ENCODE measurements around the gene CDH23. TPM values are rescaled to one million over a fixed set of nuclear protein-coding genes. Genes with fewer than 3 reads are reported as not detected.

The CDH23 gene
- total and polyA plus RNA-seq, 2 donors (not counting 1 experiment from before 2014, with no cell fraction given) = 0.01 to 0.17 TPM

DNA sequence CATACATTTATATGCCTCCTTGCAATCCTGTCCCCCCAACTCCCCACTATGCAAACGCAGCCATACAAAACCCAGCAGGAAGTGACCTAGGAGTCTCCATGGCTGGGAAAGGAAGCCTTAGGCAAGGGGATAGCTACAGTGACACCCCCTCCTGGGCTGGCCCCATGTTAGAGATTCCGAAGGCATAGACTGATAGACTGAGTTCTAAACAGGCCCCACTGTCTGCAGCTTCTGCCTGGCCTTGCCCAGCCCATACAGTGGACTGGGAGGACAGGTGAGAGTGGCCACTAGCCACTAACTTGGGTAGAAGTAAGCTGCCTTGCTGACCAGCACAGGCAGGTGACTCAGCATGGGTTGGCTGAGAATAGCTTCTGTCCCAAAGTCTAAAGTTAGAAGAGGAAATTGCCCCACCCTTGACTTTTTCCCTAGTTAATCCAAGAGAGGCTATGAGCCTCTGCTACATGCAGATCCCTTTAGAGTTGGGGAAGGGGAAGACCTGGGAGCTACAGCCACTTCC, 216.6 kb downstream of the CDH23 start:
- Histone ChIP-seq H3K9ac (ENCODE audit: insufficient read depth, low read length) (no peak overlapping the region), H2AFZ (ENCODE audit: low read length) (no peak overlapping the region), H3K27ac (ENCODE audit: insufficient read depth, low read length) (no peak overlapping the region), H3K27me3 (ENCODE audit: control insufficient read depth, insufficient read depth, low read length) (peaks cover 4% of the 10 kb centered on the region), H3K4me1 (ENCODE audit: control insufficient read depth, extremely low read depth, insufficient read depth, low read length) (no peaks in the 10 kb centered on the region), H4K20me1 (ENCODE audit: control insufficient read depth, extremely low read depth, insufficient read depth, low read length) (no peaks in the 10 kb centered on the region), H3K9me3 (ENCODE audit: control insufficient read depth, insufficient read depth, low read depth, low read length) (no peaks in the 10 kb centered on the region), H3K4me2 (ENCODE audit: extremely low read depth, insufficient read depth, low read length) (no peak overlapping the region), H3K4me3 (replicated peaks in 1 of 4; ENCODE audit: control extremely low read depth in 1 of 4, insufficient read depth in 1 of 4, low read depth in 3 of 4, low read length in 4 of 4) (no peak overlapping the region), H3K36me3 (ENCODE audit: control insufficient read depth, insufficient read depth, low read length) (no peaks in the 10 kb centered on the region), H3K79me2 (ENCODE audit: control insufficient read depth, insufficient read depth, low read length) (no peaks in the 10 kb centered on the region)
- peak in 1 of 2 donors; percentile 19 for DNase-seq (ENCODE audit: low read depth in 2 of 2)
- TF ChIP-seq, protein P1, sequence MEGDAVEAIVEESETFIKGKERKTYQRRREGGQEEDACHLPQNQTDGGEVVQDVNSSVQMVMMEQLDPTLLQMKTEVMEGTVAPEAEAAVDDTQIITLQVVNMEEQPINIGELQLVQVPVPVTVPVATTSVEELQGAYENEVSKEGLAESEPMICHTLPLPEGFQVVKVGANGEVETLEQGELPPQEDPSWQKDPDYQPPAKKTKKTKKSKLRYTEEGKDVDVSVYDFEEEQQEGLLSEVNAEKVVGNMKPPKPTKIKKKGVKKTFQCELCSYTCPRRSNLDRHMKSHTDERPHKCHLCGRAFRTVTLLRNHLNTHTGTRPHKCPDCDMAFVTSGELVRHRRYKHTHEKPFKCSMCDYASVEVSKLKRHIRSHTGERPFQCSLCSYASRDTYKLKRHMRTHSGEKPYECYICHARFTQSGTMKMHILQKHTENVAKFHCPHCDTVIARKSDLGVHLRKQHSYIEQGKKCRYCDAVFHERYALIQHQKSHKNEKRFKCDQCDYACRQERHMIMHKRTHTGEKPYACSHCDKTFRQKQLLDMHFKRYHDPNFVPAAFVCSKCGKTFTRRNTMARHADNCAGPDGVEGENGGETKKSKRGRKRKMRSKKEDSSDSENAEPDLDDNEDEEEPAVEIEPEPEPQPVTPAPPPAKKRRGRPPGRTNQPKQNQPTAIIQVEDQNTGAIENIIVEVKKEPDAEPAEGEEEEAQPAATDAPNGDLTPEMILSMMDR (conservative IDR thresholded peaks at IDR 0.05 in 1 of 2, IDR thresholded peaks at IDR 0.05 in 1 of 2; ENCODE audit: low read depth in 1 of 2, low read length in 2 of 2) = no peak
- no peak for TF ChIP-seq EZH2 (IDR thresholded peaks at IDR 0.05; ENCODE audit: low read length, missing control alignments)

DNA sequence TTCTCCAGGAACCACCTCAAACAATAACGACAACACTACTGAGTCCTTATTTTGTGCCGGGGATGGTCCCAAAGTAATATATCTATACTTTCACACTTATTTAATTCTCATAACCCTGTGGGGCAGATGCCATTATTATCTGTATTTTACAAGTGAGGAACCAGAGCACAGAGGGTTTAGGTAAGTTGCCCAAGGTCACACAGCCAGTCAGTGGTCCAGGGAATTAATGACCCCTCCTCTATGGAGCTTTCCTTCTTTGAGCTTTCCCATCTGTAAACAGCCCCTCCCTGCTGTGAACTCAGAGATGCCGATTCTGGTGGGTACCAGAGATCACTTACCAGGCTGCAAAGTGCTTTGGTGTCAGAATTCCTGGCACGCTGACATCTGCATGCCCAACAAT, 217.2 kb downstream of the CDH23 start:
- H2AFZ ChIP-seq (ENCODE audit: low read length) = no peak overlapping the region
- no peak overlapping the region for H3K4me2 ChIP-seq (ENCODE audit: extremely low read depth, insufficient read depth, low read length)
- peaks cover 4% of the 10 kb centered on the region for H3K27me3 ChIP-seq (ENCODE audit: control insufficient read depth, insufficient read depth, low read length)
- H4K20me1 ChIP-seq (ENCODE audit: control insufficient read depth, extremely low read depth, insufficient read depth, low read length) = no peaks in the 10 kb centered on the region
- H3K4me1 ChIP-seq (ENCODE audit: control insufficient read depth, extremely low read depth, insufficient read depth, low read length) = no peaks in the 10 kb centered on the region
- H3K27ac ChIP-seq (ENCODE audit: insufficient read depth, low read length) = no peak overlapping the region
- no peak overlapping the region for H3K9ac ChIP-seq (ENCODE audit: insufficient read depth, low read length)
- no peak overlapping the region for H3K4me3 ChIP-seq (replicated peaks in 1 of 4; ENCODE audit: control extremely low read depth in 1 of 4, insufficient read depth in 1 of 4, low read depth in 3 of 4, low read length in 4 of 4)
- H3K9me3 ChIP-seq (ENCODE audit: control insufficient read depth, insufficient read depth, low read depth, low read length) = no peaks in the 10 kb centered on the region
- TF ChIP-seq EZH2 (IDR thresholded peaks at IDR 0.05; ENCODE audit: low read length, missing control alignments) = no peak
- TF ChIP-seq, protein P1 (conservative IDR thresholded peaks at IDR 0.05 in 1 of 2, IDR thresholded peaks at IDR 0.05 in 1 of 2; ENCODE audit: low read depth in 1 of 2, low read length in 2 of 2) = no peak
- no peaks in the 10 kb centered on the region for H3K36me3 ChIP-seq (ENCODE audit: control insufficient read depth, insufficient read depth, low read length)
- no peak for DNase-seq (ENCODE audit: low read depth in 2 of 2)
- H3K79me2 ChIP-seq (ENCODE audit: control insufficient read depth, insufficient read depth, low read length) = no peaks in the 10 kb centered on the region

DNA sequence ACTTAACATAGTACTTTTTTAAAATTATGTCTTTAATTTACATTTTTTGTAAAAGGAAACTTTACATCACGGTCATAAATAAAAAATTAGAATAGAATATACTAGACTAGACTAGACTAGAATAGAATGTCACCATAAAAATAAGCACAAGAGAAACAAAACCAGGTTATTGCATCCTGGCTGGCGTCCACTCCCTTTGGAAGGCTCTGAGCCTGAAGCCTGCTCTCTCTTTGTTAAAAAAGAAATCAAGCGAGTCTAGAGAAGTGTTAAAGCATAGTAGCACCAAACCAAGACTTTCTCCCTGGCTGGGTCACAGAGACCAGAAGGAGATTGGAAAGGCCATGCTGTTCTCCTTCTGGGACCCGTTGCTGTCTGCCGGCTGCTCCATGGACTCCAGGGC, 218.2 kb downstream of the CDH23 start:
- Histone ChIP-seq H2AFZ (ENCODE audit: low read length) (no peak overlapping the region), H3K79me2 (ENCODE audit: control insufficient read depth, insufficient read depth, low read length) (no peaks in the 10 kb centered on the region), H3K4me1 (ENCODE audit: control insufficient read depth, extremely low read depth, insufficient read depth, low read length) (no peaks in the 10 kb centered on the region), H4K20me1 (ENCODE audit: control insufficient read depth, extremely low read depth, insufficient read depth, low read length) (no peaks in the 10 kb centered on the region), H3K9me3 (ENCODE audit: control insufficient read depth, insufficient read depth, low read depth, low read length) (no peaks in the 10 kb centered on the region), H3K27ac (ENCODE audit: insufficient read depth, low read length) (no peak overlapping the region), H3K27me3 (ENCODE audit: control insufficient read depth, insufficient read depth, low read length) (peaks cover 4% of the 10 kb centered on the region), H3K4me3 (replicated peaks in 1 of 4; ENCODE audit: control extremely low read depth in 1 of 4, insufficient read depth in 1 of 4, low read depth in 3 of 4, low read length in 4 of 4) (no peak overlapping the region), H3K4me2 (ENCODE audit: extremely low read depth, insufficient read depth, low read length) (no peak overlapping the region), H3K9ac (ENCODE audit: insufficient read depth, low read length) (no peak overlapping the region), H3K36me3 (ENCODE audit: control insufficient read depth, insufficient read depth, low read length) (no peaks in the 10 kb centered on the region)
- TF ChIP-seq, protein P1 (conservative IDR thresholded peaks at IDR 0.05 in 1 of 2, IDR thresholded peaks at IDR 0.05 in 1 of 2; ENCODE audit: low read depth in 1 of 2, low read length in 2 of 2) = no peak
- TF ChIP-seq EZH2 (IDR thresholded peaks at IDR 0.05; ENCODE audit: low read length, missing control alignments) = no peak
- DNase-seq (ENCODE audit: low read depth in 2 of 2) = no peak

Data from fibroblast of lung (primary cell).